ENCODE measurements around the gene PIEZO2.

GRCh38 chr18:10946058-10946457 lies 203.3 kb downstream of the PIEZO2 start:
- TF ChIP-seq CTCF (IDR thresholded peaks at IDR 0.05; ENCODE audit: poor library complexity) (no peak), EZH2phosphoT487 (IDR thresholded peaks at IDR 0.05; ENCODE audit: low read depth, severe bottlenecking, unreplicated experiment) (no peak)

Data from hepatocyte (in vitro differentiated cells).